GM12801 (cell line): ENCODE measurements around the gene SEL1L3.

Source experiments
- CTCF ChIP-seq: IDR thresholded peaks from one replicate; pipeline ENCODE4 v1.5.1; 2011; ENCODE audit warnings: control low read depth; ENCODE audit not compliant: insufficient read length; ENCODE audit errors: extremely low read depth

The SEL1L3 gene

DNA sequence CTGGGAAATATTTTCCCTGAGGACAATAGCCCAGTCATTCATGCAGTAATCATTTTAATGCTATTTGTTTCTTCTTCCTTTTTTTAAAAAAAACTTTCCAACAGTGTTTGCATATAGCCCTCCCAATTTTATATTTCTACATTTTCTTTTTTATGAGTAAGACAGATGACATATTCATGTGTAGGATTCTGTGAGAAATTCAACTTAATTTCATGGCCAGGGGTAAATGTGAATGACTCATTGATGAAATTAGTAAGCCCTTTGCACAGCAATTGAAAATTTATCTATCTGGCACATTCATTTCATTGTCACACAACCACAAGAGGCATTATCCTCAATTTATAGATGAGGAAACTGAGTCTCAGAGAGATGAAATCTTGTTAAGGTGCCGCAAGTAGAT is 37.5 kb upstream of the SEL1L3 start:
- TF ChIP-seq CTCF: no peak

GRCh38 chr4:25896776-25897539 is 34.2 kb upstream of the SEL1L3 start:
- TF ChIP-seq CTCF: no peak

DNA sequence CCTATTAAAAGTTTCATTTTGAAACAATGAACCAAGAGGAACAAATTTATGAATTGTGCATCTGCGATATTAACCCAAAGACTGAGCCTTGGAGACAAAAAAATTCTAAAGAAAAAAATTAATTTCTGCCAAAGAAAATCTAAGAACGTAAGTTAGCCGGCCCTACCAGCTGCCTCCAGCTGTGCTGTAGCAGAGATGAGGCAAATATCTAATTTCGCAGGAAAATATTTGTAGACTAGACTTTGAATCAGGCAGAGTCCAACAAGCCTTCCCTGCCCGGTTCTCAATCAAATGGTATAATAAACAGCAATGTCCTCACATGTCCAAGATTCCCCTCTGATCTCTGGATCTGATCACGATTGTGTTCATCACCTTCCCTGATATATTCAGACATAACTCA is 30.0 kb upstream of the SEL1L3 start:
- TF ChIP-seq CTCF: no peak

DNA sequence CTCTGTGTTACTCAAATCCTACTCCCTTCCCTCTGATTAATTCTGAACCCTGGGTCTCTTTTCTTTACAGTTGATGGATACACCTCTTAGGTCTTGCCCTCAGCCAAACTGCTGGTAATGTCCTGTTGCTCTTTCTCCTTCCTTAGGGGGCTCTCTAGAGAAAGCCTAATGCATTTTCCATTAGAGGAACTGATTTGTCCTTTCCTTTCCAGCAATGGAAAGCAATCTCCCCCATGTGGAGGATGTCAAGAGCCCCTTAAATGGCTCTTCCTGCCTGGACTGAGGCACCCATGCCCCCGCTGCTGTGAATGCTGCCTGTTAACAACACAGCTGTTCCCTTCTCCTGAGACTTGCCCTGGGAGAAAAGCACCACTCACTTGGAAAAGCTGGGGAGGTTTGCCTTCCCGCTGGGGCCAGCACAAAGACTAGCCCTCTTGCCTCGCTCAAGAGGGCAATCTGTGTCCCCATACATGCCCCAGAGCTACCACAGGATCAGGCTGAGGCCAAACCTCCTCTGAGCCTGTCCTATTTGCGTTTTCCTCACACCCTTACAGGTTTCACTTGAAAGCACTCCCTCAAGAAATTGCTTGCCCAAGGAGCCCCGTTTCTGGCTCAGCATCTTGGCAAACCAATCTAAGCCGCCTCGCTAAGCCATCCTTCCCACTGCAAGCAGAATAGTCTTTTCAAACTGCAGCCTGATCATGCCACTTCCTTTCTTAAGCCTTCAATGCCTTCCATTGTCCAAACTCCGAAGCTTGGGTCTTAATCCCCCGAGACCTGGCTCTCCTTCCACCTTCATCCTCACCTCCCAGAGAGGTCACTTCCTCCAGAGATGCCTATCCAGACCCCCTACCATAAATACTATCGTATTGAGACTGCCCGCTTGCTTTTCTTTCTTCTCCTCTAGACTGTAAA is 28.0 kb upstream of the SEL1L3 start:
- TF ChIP-seq CTCF: no peak

DNA sequence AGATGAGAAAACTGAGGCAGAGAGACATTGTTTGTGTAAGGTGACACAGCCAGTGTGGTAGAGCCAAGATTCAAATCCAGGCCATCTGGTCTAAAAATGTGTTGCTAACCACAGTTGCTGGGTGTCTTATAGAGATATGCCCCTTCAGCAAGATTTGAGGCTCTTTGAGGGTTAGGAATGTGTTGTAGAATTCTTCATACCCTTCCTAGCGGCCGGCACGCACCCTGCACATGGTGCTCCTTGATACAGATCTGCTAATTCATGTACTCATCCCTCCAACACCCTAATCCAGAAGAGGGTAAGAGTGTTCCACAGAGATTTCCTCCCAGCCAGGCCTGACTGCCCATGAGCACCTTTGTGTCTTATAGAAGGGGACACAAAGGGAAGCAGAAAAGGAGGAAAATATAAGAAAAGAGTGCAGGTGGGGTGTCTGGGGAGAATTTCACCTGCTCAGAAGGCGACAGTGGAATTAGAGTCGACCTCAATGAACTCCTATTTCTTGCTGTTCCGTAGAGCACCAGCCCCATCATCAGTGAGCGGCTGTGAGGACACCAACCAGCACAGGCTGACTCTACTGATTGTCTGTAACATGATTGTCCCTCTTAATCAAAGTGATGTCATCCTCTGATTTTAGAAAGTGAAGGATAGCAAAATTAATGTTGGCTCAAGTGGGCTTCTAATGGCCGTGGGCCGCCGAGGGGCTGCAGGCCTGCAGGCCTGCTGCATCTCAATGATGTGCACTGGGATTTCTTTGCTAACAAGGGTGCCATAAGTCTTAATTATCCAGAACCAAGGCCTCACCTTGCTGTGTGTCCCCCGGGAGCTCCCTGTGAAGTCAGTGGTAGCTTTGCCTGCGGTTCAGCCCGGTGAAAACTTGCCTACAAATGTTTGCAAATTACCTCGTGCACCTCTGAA is 27.1 kb upstream of the SEL1L3 start:
- no peak for TF ChIP-seq CTCF

- TF ChIP-seq CTCF: no peak
Measured at GRCh38 chr4:25888781-25889180, 26.0 kb upstream of the SEL1L3 start.
